ENCODE measurements around the gene ZGRF1. TPM values are rescaled to one million over a fixed set of nuclear protein-coding genes. Genes with fewer than 3 reads are reported as not detected.

Gene ZGRF1
- total and polyA plus RNA-seq, 9 of the 15 experiments (the other 6 are each of a cell fraction or from before 2014, with no cell fraction given) = 8.8 to 35.2 (median 22.0) TPM

- Histone ChIP-seq H3K9me3 (replicated peaks; ENCODE audit: control insufficient read depth, insufficient read depth, low read depth, low read length) (no peaks in the 10 kb centered on the region), H4K20me1 (replicated peaks; ENCODE audit: control insufficient read depth, insufficient read depth, low read length) (no peaks in the 10 kb centered on the region), H3K36me3 (ENCODE audit: control insufficient read depth, insufficient read depth, low read length) (peaks cover 3% of the 10 kb centered on the region; the same call in 1 of the 3 replicates), H3K4me2 (ENCODE audit: insufficient read depth, low read length) (no peak overlapping the region), H3K79me2 (ENCODE audit: control insufficient read depth, insufficient read depth, low read length) (no peaks in the 10 kb centered on the region), H3K27ac (ENCODE audit: extremely low read depth, low read depth, low read length) (no peak overlapping the region), H3K9me1 (ENCODE audit: control insufficient read depth, insufficient read depth, low read length) (no peaks in the 10 kb centered on the region), H3K27me3 (ENCODE audit: control insufficient read depth in 2 of 2, insufficient read depth in 2 of 2, low read length in 2 of 2) (no peaks in the 10 kb centered on the region), H3K4me1 (replicated peaks in 1 of 2; ENCODE audit: control insufficient read depth in 2 of 2, insufficient read depth in 2 of 2, low read length in 2 of 2) (no peaks in the 10 kb centered on the region; a peak in 1 of 5 replicates), H3K4me3 (no peak overlapping the region), H3K9ac (ENCODE audit: insufficient read depth in 1 of 2, low read depth in 2 of 2, low read length in 2 of 2) (no peak overlapping the region), H2AFZ (ENCODE audit: low read depth, low read length) (no peak overlapping the region)
- in situ Hi-C loops (cut with MboI) (no loop called here), intact Hi-C loops (cut with micrococcal nuclease) (no loop called here)
- no TSS peak for BruUV-seq (replicated peaks)
- DNase-seq (ENCODE audit: extremely low read depth in 1 of 4, low spot score in 3 of 4) = no peak
- CTCF ChIA-PET (ENCODE audit: low intra/inter-chr PET ratio) = no interaction called here
- TF ChIP-seq TOE1 (IDR thresholded peaks at IDR 0.05; ENCODE audit: borderline replicate concordance) (no peak), TOE1 (CRISPR knock-in tag; IDR thresholded peaks at IDR 0.05; ENCODE audit: borderline replicate concordance, low read depth) (no peak), RBM34 (IDR thresholded peaks at IDR 0.05; ENCODE audit: borderline replicate concordance, insufficient read depth, low read length) (no peak), ZNF174 (CRISPR knock-in tag; IDR thresholded peaks at IDR 0.05) (no peak), SUPT5H (IDR thresholded peaks at IDR 0.05) (no peak), FOXA3 (CRISPR knock-in tag; conservative IDR thresholded peaks at IDR 0.05 in 1 of 2, IDR thresholded peaks at IDR 0.05 in 1 of 2) (no peak), NR1H2 (CRISPR knock-in tag; IDR thresholded peaks at IDR 0.05) (no peak), HMG20A (CRISPR knock-in tag; conservative IDR thresholded peaks at IDR 0.05) (no peak), XRCC3 (IDR thresholded peaks at IDR 0.05) (no peak), KLF6 (CRISPR knock-in tag; IDR thresholded peaks at IDR 0.05; ENCODE audit: borderline replicate concordance) (no peak), POLR3G (IDR thresholded peaks at IDR 0.05; ENCODE audit: extremely low read depth, insufficient read length, insufficient replicate concordance) (no peak)
- TF ChIP-seq, protein P1, sequence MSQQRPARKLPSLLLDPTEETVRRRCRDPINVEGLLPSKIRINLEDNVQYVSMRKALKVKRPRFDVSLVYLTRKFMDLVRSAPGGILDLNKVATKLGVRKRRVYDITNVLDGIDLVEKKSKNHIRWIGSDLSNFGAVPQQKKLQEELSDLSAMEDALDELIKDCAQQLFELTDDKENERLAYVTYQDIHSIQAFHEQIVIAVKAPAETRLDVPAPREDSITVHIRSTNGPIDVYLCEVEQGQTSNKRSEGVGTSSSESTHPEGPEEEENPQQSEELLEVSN (IDR thresholded peaks at IDR 0.05; ENCODE audit: borderline replicate concordance in 1 of 2, extremely low read depth in 1 of 2, insufficient read depth in 1 of 2, insufficient read length in 1 of 2, low read depth in 1 of 2, low read length in 1 of 2, poor library complexity in 1 of 2, severe bottlenecking in 1 of 2) = no peak
- POLR2A ChIA-PET = no interaction called here
- no peak for FAIRE-seq
- ATAC-seq = no peak
Measured at GRCh38 chr4:112592717-112593116, 44.0 kb downstream of the ZGRF1 start.
